Measurements from ENCODE around the gene ZNF594. TPM values are rescaled to one million over a fixed set of nuclear protein-coding genes. Genes with fewer than 3 reads are reported as not detected.
"Not testable (repeated sequence)": the region's sequence is repeated elsewhere in the genome, so short reads cannot be mapped to it uniquely, and the experiment has no call there.

Gene ZNF594
- total RNA-seq = 7.2 TPM
- long read RNA-seq, full-length matches to known transcripts = 3 of 3 reads
- long read RNA-seq, partial matches to known transcripts = 0 of 3 reads
- long read RNA-seq, other reads (novel, unspliced or antisense) = 0 of 3 reads

DNA sequence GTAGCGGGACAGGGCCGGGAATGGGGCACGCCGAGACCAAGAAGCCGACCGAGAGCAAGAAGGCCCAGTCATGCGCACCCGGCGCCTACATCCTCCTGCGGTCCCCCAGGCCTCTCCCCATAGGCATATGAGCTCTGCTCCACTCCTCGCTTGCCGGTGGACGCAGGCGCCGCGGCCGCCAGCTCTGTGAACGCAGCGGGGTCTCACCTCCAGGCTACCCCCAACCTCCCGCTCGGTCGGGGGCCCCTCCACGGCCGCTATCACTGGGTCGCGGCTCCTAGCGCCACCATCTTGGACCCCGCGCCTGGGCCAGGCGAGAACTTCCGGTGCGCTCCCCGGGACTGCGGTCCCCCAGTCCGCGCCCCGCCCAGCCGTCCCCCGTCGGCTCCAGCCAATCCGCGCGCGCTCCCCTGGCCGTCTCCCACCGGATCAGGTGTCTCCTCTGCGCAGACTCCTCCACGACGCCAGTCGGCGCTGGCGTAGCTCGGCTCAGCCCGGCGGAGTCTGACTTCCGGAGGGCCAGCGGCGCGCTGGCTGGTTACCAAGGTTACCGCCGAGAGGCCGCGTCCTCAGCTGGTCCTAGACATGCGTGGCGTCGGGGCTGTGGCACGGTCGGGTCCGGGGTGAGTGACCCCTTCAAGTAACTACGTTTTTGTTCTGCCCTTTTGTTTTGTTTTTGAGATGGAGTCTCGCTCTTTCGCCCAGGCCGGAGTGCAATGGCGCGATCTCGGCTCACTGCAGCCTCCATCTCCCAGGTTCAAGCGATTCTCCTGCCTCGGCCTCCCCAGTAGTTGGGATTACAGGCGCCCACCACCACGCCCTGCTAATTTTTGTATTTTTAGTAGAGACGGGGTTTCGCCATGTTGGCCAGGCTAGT, at the start of gene ZNF594:
Gene ZNF594 (minus strand): TSS at position 328 of the 877 bp plus-strand sequence. CDS start 7,612 bp downstream, outside the sequence.
- ATAC-seq (peak; percentile 100), DNase-seq (ENCODE audit: missing footprints) (peak; percentile 98)
- intact Hi-C loops (cut with DNase I) = loop anchor here (5.0 to 10.0 kb wide), 2 partner anchors 79 to 243 kb away; partner anchors contain the start of genes C1QBP and ZNF232

DNA sequence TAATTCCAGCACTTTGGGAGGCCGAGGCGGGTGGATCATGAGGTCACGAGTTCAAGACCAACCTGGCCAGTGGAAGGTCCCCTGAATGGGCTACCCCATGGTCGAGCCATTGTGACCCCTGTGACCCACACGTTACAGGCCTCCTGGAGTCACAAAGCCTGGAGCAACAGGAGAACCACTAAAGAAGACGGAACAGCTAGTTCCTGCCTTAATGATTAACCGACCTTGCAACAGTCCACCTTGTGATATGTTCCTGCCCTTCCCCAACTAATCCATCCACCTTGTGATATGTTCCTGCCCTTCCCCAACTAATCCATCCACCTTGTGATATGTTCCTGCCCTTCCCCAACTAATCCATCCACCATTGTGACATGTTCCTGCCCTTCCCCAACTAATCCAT, 48.1 kb upstream of the ZNF594 start:
- DNase-seq (ENCODE audit: missing footprints); ATAC-seq; intact Hi-C loops (cut with DNase I): not testable (repeated sequence)

DNA sequence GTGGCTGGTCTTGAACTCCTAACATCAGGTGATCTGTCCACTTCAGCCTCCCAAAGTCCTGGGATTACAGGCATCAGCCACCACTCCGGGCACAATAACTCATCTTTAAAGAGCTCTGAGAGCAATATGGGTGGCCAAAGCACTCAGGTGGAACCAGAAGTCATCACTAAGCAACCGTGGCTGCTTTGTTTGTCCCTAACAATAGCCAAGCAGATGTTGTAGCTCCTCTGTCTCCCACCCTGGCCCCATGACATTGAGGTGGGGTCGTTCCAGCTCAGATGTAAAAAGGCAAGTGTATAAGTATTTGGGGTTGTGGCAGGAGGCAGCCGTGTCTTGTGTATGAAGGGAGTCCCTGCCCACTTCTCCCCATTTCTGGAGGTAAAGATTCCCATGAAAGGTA, 46.7 kb upstream of the ZNF594 start:
- no peak for ATAC-seq
- intact Hi-C loops (cut with DNase I) = no loop called here

DNA sequence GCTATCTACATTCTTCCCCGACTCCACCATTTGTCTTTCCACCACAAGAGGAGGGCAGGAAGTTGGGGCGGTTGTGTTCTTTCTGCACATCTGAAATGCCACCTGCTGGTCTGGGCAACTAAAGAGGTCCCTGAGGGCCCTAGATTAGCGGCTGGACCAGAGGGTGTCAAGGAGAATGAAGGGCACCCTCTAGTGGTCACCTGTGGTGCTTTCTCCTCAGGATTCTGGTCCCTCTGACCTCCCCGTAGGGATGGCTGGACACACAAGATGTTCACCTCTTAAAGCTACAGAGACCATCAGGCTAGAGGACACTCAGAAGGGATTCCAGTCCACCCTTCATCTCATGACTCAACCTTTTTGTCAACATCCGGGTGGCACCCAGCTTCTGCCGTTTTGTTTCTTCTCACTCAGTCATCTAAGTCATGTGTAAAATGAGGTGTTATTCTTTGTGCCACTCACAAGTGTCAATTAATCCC, 45.9 kb upstream of the ZNF594 start:
- ATAC-seq (peak; percentile 51), DNase-seq (ENCODE audit: missing footprints) (no peak)
- intact Hi-C loops (cut with DNase I) = no loop called here

More for the DNA sequence above, 46.7 kb upstream of the ZNF594 start:
- DNase-seq (ENCODE audit: missing footprints) = no peak

DNA sequence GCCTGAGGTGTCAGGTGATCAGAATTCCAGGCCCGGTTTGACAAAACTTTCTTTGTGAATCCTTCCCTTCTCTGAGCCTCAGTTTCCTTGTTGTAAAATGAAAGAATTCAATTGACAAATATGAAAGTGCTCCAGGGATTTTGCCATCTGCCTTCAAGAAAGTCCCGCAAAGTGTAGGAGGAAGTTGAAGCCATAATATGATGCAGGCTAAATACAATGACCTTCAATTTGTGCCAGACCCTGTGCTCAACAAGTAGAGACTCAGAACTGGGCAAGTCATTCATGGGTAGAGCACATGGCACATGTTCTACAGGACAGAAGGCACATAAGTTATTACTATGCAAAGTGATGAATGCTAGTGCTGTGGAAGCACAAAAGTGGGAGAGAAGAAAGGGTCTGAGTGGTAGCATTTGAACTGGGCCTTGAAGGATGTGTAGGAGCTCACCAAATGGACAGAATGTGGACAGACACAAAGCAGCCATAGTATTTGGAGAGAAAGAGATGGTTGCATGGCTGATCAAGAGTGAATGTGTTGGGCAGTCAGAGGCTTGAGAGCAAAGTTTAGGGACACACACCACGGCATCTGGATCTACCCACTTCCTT, 45.4 kb upstream of the ZNF594 start:
- ATAC-seq = no peak
- intact Hi-C loops (cut with DNase I) = no loop called here
- no peak for DNase-seq (ENCODE audit: missing footprints)

DNA sequence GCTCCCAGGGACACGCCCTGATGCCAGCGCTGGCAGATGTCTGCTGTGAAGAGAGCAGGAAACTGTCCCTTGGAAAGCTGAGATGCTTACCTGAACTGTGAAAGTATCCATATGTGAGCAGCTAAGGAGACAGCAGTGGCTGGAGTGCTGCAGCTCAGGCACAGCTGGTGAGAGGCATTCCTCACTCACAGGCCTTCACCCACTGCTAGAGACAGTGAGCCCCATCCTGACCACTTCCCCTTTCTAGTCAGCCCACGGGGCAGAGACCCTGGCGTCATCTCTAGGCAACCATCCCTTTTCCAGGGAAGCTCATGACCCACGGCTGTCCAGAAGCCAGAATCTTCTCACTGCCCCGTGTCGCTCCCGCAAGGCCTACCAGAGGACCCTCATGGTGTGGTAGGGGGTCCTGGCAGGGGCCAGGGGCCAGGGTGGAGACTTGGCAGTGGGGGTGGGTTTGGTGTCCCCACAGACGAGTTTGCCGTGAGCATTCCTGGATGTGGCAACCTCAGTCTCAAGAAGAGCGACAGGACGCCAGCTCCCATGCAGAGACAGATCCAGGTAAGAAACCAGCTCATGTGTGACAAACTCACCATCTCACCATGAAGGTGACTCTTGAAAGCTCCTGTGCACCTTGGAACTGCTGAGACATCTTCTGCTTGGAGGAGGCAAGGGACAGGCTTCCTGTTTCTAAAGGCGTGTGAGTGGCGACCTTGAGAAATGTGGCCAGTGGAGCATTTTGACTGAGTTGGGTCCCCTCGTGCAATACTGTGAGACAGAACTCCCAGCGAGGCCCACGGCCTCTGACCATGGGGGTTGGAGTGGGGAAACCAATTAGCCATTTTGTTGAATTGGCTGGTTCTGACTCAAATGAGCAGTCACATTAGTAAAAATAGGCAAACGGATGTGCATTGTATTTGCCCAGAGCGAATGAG, 43.2 kb upstream of the ZNF594 start, which contains the start of gene SCIMP:
Gene SCIMP (minus strand): TSS at position 216 of the 932 bp plus-strand sequence. CDS start 105 bp downstream, at position 111.
- intact Hi-C loops (cut with DNase I) = no loop called here
- DNase-seq (ENCODE audit: missing footprints) = peak; percentile 73
- ATAC-seq = peak; percentile 57

DNA sequence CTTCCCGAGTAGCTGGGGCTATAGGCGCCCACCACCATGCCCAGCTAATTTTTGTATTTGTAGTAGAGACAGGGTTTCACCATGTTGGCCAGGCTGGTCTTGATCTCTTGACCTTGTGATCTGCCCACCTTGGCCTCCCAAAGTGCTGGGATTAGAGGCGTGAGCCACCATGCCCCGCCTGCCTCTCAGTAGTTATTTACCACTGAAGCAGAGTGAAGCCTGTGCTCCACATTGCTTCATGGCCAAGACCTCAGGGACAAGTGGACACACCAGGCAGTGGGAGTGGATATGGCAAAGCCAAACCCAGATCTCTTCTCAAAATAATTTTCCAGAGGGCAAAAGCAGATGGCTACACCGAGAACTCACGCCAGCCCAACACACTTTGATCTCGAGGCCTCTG, 41.8 kb upstream of the ZNF594 start:
- ATAC-seq; DNase-seq (ENCODE audit: missing footprints); intact Hi-C loops (cut with DNase I): not testable (repeated sequence)

DNA sequence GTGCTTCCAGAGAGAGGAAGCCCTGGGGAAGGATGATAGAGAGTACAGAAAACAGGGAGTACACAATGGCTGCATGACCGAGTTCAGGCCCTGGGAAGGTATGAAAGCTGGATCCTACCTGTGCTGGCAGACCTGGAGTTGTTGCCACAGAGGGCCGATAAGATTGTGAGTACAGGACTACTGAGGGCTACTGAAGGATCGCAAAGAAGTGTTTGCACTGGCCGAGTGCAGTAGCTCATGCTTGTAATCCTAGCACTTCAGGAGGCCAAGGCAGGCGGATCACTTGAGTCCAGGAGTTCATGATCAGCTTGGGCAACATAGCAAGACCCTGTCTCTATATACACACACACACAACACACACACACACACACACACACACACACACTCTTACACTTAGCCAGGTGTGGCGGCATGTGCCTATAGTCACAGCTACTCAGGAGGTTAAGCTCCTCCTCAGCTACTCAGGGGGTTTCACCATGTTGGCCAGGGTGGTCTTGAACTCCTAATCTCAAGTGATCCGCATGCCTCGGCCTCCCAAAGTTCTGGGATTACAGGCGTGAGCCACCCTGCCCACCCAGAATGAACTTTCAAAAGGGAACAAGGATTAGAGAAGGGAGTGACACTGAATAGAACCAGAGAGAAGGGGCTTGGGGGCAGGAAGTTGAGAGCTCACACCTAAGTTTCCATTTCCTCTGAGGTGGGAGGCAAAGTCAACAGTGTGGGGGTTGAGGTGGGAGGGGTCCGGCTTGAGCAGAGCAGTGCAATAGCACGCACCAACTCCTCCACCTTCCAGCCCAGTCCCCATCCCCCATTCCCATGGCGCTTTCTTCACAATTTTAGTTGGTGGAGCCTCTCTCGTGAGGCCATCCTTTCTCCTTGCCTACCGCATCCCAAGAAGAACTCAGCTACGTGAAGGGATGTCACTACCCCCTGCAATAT, 35.5 kb upstream of the ZNF594 start:
- ATAC-seq (no peak), DNase-seq (ENCODE audit: missing footprints) (no peak)
- intact Hi-C loops (cut with DNase I) = no loop called here

DNA sequence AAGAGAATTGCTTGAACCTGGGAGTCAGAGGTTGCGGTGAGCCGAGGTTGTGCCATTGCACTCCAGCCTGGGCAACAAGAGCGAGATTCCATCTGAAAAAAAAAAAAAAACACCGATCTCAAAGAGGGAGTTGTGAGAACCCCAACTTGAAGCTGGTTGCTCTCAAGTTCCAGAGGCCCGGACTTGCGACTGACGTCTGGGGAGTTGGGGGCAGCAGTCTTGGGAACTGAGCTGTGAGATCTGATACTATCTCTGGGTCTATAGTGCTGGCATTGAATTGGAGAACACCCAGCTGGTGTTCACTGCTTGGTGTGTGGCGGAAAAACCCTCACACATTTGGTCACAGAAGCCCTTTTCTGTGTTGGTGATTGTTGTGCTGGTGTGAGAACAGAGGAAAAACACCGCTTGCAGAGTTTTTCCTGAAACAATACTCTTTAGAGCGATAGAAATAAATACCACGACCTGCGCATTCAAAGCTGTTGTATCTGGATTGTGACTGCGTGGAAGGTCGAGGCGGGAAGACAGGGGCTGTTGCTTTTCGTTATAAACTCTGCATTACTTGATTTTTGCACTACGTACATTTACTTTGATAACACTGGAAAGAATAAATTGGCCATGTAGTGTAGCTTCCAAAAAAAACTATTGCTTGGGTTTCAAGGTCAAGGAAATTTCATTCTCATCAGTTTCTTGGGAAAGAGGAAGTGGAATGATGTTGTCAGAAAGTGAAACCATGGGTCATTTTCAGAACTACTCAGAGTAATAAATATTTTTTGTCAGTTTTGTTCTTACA, 34.2 kb upstream of the ZNF594 start:
- DNase-seq (ENCODE audit: missing footprints) = no peak
- no peak for ATAC-seq
- intact Hi-C loops (cut with DNase I) = no loop called here

DNA sequence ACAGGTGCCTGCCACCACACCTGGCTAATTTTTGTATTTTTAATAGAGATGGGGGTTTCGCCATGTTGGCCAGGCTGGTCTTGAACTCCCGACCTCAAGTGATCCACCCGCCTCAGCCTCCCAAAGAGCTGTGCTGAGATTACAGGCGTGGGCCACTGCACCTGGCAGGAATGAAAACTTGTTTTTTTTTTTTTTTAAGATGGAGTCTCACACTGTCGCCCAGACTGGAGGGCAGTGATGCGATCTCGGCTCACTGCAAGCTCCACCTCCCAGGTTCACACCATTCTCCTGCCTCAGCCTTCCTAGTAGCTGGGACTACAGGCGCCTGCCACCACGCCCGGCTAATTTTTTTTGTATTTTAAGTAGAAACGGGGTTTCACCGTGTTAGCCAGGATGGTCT, 30.2 kb upstream of the ZNF594 start:
- ATAC-seq; DNase-seq (ENCODE audit: missing footprints); intact Hi-C loops (cut with DNase I): not testable (repeated sequence)

DNA sequence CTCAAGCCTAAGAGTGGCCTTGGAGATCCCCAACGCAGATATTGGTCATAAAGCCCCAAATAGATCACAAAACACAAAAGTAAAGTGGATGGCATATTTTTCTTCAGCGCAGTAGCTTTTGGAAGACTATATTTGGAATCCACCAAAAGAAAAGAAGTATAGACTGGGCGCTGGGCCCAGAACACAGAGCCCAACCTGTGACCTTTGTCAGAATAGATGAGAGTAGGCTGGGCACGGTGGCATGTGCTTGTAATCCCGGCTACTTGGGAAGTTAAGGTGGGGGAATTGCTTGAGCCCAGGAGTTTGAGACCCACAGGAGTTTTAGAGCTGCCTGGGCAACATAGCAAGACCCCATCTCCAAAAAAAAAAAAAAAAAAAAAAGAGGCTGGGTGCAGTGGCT, 28.4 kb upstream of the ZNF594 start:
- intact Hi-C loops (cut with DNase I) = no loop called here
- DNase-seq (ENCODE audit: missing footprints) (no peak), ATAC-seq (no peak)

DNA sequence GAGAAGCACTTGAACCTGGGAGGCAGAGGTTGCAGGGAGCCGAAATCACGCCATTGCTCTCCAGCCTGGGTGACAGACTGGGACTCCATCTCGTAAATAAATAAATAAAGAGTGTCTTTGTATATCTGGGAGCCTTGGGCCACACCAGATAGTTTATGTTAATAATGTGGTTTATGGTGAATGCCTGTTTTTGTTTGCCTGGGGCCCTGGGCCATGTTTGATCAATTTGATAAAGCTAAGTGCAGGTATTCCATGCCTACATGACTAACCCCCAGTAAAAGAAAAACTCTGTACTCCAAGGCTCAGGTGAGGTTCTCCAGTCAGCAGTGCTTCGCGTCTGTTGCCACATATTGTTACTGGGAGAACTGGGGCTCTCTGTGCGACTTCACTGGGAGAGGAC, 27.9 kb upstream of the ZNF594 start:
- DNase-seq (ENCODE audit: missing footprints) = no peak
- intact Hi-C loops (cut with DNase I) = no loop called here
- ATAC-seq = no peak

DNA sequence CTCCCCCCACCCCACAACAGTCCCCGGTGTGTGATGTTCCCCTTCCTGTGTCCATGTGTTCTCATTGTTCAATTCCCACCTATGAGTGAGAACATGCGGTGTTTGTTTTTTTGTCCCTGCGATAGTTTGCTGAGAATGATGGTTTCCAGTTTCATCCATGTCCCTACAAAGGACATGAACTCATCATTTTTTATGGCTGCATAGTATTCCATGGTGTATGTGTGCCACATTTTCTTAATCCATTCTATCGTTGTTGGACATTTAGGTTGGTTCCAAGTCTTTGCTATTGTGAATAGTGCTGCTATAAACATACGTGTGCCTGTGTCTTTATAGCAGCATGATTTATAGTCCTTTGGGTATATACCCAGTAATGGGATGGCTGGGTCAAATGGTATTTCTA, 25.9 kb upstream of the ZNF594 start:
- ATAC-seq; DNase-seq (ENCODE audit: missing footprints); intact Hi-C loops (cut with DNase I): not testable (repeated sequence)

DNA sequence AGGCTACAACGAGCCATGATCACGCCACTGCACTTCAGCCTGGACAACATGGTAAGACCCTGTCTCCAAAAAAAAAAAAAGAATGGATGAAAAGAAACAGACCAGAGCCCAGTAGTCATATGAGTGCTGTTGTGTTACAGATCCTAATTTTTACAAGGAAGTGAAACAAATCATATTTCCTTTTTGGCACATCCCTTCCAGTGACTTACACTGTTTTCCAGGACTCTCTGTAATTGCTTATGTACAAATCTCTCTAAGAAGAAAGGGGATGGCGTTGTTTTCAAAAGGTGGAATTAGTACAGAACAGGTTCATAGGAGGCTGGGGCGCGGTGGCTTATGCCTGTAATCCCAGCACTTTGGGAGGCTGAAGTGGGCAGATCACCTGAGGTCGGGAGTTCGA, 19.8 kb upstream of the ZNF594 start:
- DNase-seq (ENCODE audit: missing footprints) (no peak), ATAC-seq (peak; percentile 26)
- intact Hi-C loops (cut with DNase I) = no loop called here

DNA sequence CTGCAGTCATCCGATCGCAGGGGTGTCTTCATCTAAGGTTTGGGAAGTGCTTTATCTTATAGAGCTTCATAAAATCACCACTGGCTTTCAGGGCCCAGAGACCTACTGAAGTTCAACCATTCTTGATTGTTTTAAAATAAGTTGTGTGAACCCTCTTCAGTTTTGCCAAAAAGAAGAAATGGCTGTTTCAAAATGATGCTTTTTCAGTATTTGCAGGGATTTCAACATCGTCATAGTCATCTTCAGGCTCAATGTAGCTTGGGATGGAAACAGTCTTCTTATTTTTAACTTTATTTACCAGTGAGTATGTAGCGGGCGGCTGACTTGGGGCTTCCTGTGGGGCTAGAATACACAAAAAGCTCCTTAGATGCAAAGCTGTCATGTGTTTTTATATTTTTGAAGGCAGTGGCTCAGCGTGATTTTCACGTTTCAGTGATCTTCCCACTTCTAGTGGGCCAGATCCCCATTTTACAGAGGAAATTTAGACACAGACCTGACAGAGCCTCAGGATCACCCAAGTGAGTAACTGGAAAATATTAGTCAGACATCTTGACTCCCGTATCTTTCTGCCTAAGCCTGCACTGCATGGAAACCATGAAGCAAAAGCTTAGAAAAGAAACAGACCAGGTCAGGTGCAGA, 19.1 kb upstream of the ZNF594 start:
- no peak for DNase-seq (ENCODE audit: missing footprints)
- ATAC-seq = no peak
- intact Hi-C loops (cut with DNase I) = no loop called here

DNA sequence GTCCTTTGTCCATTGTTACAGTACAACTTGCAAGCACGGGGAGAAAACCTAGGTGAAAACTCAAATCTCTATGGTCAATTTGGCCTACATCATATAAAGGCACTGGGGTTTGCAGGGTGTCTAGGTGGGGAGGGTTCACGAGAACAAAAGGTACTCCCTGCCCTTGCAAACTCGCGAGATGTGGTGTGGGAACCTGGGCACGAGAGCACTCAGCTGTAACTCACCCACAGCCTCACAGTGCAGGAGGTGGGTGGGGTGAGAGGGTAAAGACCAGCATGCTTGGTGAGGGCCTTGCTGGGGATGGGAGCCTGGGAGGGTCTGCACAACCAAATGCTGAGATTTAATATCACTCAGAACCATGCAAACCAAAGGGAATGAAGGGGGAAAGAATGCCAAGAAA, 18.4 kb upstream of the ZNF594 start:
- ATAC-seq = no peak
- no peak for DNase-seq (ENCODE audit: missing footprints)
- intact Hi-C loops (cut with DNase I) = no loop called here

Measured in Right ventricle myocardium inferior (tissue), 1 donor.